ENCODE measurements around the gene SMIM32. TPM values are rescaled to one million over a fixed set of nuclear protein-coding genes. Genes with fewer than 3 reads are reported as not detected.

The SMIM32 gene
- total RNA-seq, 1 donor from 2014 or later: not detected

DNA sequence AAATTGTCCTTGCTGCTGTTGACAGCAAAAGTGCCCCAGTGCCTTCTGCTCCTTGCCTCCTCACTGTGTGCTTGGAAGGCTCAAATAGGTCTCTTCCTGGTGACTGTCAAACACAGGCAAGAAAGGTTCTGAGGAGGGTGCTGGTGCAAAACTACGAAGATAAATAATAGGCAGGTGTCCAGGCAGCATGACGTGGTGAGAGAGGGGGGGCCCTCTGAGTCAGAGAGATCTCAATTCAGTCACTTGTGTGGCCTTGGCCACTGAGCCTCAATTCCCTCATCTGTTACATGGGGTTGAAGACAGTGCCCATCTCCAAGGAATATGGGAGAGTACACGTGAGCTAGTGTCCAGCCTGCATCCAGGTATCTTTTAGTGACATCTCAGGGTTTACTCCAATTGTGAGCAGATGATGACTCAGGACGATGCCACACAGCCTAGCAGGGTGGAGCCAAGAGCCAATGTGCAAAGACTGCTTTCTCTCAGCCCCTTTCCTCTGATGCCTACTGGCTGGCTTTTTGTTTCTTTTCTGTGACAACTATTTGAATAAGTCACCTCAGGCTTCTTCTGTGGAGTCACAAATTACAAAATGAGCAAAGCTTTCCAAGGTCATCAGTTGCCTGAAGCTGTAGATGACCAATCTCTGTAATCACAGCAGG is 29.7 kb upstream of the SMIM32 start:
- no peak for TF ChIP-seq CTCF (IDR thresholded peaks at IDR 0.05)
- Histone ChIP-seq H3K27ac (no peak overlapping the region), H3K9me3 (no peaks in the 10 kb centered on the region), H3K27me3 (no peaks in the 10 kb centered on the region), H3K4me1 (no peaks in the 10 kb centered on the region), H3K36me3 (no peaks in the 10 kb centered on the region), H3K4me3 (no peak overlapping the region)
- intact Hi-C loops (cut with DNase I): no loop called here
- DNase-seq (ENCODE audit: low spot score in 2 of 2): no peak

GRCh38 chr5:136221340-136221739 is 28.4 kb upstream of the SMIM32 start:
- no peaks in the 10 kb centered on the region for H3K27me3 ChIP-seq
- H3K9me3 ChIP-seq: no peaks in the 10 kb centered on the region
- no peak for TF ChIP-seq CTCF (IDR thresholded peaks at IDR 0.05)
- no peaks in the 10 kb centered on the region for H3K36me3 ChIP-seq
- no peaks in the 10 kb centered on the region for H3K4me1 ChIP-seq
- H3K27ac ChIP-seq: no peak overlapping the region
- no peak overlapping the region for H3K4me3 ChIP-seq
- no peak for DNase-seq (ENCODE audit: low spot score in 2 of 2)
- intact Hi-C loops (cut with DNase I): no loop called here

- H3K4me1 ChIP-seq: no peaks in the 10 kb centered on the region
- intact Hi-C loops (cut with DNase I): no loop called here
- H3K4me3 ChIP-seq: no peak overlapping the region
- no peaks in the 10 kb centered on the region for H3K36me3 ChIP-seq
- no peaks in the 10 kb centered on the region for H3K9me3 ChIP-seq
- DNase-seq (ENCODE audit: low spot score in 2 of 2): no peak
- no peak overlapping the region for H3K27ac ChIP-seq
- TF ChIP-seq CTCF (IDR thresholded peaks at IDR 0.05): no peak
- no peaks in the 10 kb centered on the region for H3K27me3 ChIP-seq
Observed at GRCh38 chr5:136216230-136216629, 23.3 kb upstream of the SMIM32 start.

DNA sequence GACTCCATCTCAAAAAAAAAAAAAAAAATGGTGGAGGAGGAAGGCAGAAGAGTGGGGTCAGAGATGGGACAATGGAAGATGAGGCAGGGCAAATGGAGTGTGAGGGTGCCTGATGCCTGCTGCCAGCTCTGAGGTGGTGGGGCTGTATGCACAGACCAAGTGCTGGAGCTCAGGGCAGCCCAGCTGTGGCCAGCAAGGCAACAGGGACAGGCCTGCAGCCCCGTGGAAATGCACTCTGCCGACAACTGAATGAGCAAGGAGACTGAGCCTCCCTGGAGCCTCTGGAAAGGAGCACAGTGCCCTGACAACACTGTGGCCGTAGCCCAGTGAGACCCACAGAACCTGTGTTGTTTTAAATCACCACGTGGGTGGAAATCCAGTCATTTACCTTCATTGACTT is 22.9 kb upstream of the SMIM32 start:
- intact Hi-C loops (cut with DNase I): no loop called here
- no peaks in the 10 kb centered on the region for H3K4me1 ChIP-seq
- no peak for DNase-seq (ENCODE audit: low spot score in 2 of 2)
- no peaks in the 10 kb centered on the region for H3K27me3 ChIP-seq
- H3K36me3 ChIP-seq: no peaks in the 10 kb centered on the region
- H3K9me3 ChIP-seq: no peaks in the 10 kb centered on the region
- no peak for TF ChIP-seq CTCF (IDR thresholded peaks at IDR 0.05)
- no peak overlapping the region for H3K27ac ChIP-seq
- H3K4me3 ChIP-seq: no peak overlapping the region

GRCh38 chr5:136213919-136214493 is 21.0 kb upstream of the SMIM32 start:
- intact Hi-C loops (cut with DNase I): loop anchor here (2.0 kb wide), 1 partner anchor 269 kb away; no protein-coding TSS in a partner anchor
- H3K27me3 ChIP-seq: no peaks in the 10 kb centered on the region
- H3K4me3 ChIP-seq: no peak overlapping the region
- H3K4me1 ChIP-seq: no peaks in the 10 kb centered on the region
- DNase-seq (ENCODE audit: low spot score in 2 of 2): no peak
- no peaks in the 10 kb centered on the region for H3K36me3 ChIP-seq
- H3K9me3 ChIP-seq: no peaks in the 10 kb centered on the region
- H3K27ac ChIP-seq: no peak overlapping the region
- TF ChIP-seq CTCF (IDR thresholded peaks at IDR 0.05): no peak

All from ascending aorta (tissue), 2 donors.